ENCODE data around the gene ANK2.

DNA sequence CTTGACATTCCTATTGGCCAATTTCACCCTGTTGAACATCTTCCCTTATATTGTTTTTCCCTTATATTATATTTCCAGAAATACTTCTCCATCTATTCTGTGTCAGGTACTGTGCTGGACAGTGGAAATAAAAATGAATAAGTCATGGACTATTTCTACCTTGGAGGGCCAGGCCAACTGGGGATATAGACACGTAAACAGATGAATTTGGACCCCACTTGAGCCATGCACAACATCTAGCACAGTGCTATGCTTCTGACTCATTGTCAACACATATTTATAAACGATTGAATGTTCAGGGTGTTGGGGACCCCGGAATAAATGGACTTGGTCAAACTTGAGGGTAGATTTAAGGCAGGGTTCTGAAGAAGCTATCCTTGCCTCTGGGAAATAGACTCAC, 111.1 kb downstream of the ANK2 start:
- TF ChIP-seq CTCF (conservative IDR thresholded peaks at IDR 0.05) = no peak
- TF ChIP-seq ZFX (IDR thresholded peaks at IDR 0.05) = no peak
